HCT116 (cell line): ENCODE data around the gene TAF1D. TPM values are rescaled to one million over a fixed set of nuclear protein-coding genes. Genes with fewer than 3 reads are reported as not detected.

Experiments
- ATAC-seq: fragments of 200-7000 bp; cut with Tn5 transposase; 2 replicates; pipeline ENCODE4 v1.9.1; 2020; ENCODE audit warnings: mild to moderate bottlenecking, moderate library complexity
- BruUV-seq: library from RNA; stranded (reverse); fragments of 400-500 nt; replicated peaks from 2 replicates; lab custom pipeline; 2021; lab: Mats Ljungman, UMichigan
- CTCF ChIA-PET: fragments of 300-600 bp; sonication (Branson Sonifier 250); formaldehyde crosslinking; loops from one replicate; lab custom pipeline; 2021; ENCODE audit warnings: antibody characterized with exemption; lab: Charles Lee
- POLR2A ChIA-PET: fragments of 300-600, 350-600 bp; sonication (Branson Sonifier 250); formaldehyde crosslinking; loops from one replicate; lab custom pipeline; 2021; ENCODE audit warnings: antibody characterized with exemption; lab: Charles Lee
- RAD21 ChIA-PET, 2 experiments: fragments of 300-600 bp; sonication (Branson Sonifier 250); formaldehyde crosslinking; loops; one replicate each; lab custom pipeline; 2023; ENCODE audit warnings: low total read pairs in 2 of 2; ENCODE audit not compliant: uncharacterized antibody in 2 of 2, unreplicated experiment in 2 of 2, low non-redundant PET in 1 of 2; lab: Charles Lee
- DNase-seq: peaks from one replicate; pipeline ENCODE4 v3.0.0-alpha.2; 2010; ENCODE audit warnings: low read depth, low spot score
- H2AFZ ChIP-seq: fragments of 200-600 bp; shearing (Covaris generic), sonication (generic); 2 replicates; pipeline ENCODE4 v1.6.1; 2017; ENCODE audit warnings: low read depth, mixed run types, mixed read lengths, antibody characterized with exemption, low read length; ENCODE audit not compliant: poor library complexity, severe bottlenecking
- H3K27ac ChIP-seq: 2 replicates; pipeline ENCODE4 v1.5.1; 2012; ENCODE audit warnings: low read depth, low read length
- H3K27me3 ChIP-seq: fragments of 200-600 bp; sonication (generic); 2 replicates; pipeline ENCODE4 v1.6.1; 2016; ENCODE audit warnings: mixed run types, low read length, mixed read lengths; ENCODE audit not compliant: insufficient read depth
- H3K36me3 ChIP-seq, 2 experiments: fragments of 200-500 bp in 1 of 2; fragments of 200-600 bp in 1 of 2; sonication (Bioruptor generic) in 1 of 2; sonication (generic) in 1 of 2; 2 replicates each; pipeline versions ENCODE4 v1.5.1 to v1.6.1; 2014 to 2016; ENCODE audit warnings: low read length in 2 of 2, inconsistent platforms in 1 of 2, mixed read lengths in 1 of 2, mixed run types in 1 of 2; ENCODE audit not compliant: insufficient read depth in 2 of 2, control insufficient read depth in 1 of 2
- H3K4me1 ChIP-seq, 2 experiments: fragments of 200-600 bp in 1 of 2; sonication (generic) in 1 of 2; 2 replicates each; pipeline versions ENCODE4 v1.5.1 to v1.6.1; 2012 to 2017; ENCODE audit warnings: low read length in 2 of 2, inconsistent platforms in 1 of 2, mild to moderate bottlenecking in 1 of 2, mixed read lengths in 1 of 2, mixed run types in 1 of 2, moderate library complexity in 1 of 2; ENCODE audit not compliant: insufficient read depth in 2 of 2, control insufficient read depth in 1 of 2
- H3K4me2 ChIP-seq: fragments of 200-600 bp; sonication (generic); 2 replicates; pipeline ENCODE4 v1.6.1; 2017; ENCODE audit warnings: mixed run types, low read length, mixed read lengths
- H3K4me3 ChIP-seq, 2 experiments: fragments of 200-600 bp in 1 of 2; sonication (generic) in 1 of 2; replicated peaks in 1 of 2; 2 replicates each; pipeline ENCODE4 v1.5.1; 2011 to 2016; ENCODE audit warnings: low read length in 2 of 2, control low read depth in 1 of 2, low read depth in 1 of 2, mild to moderate bottlenecking in 1 of 2, mixed read lengths in 1 of 2, mixed run types in 1 of 2
- H3K79me2 ChIP-seq: fragments of 200-600 bp; sonication (generic); 2 replicates; pipeline ENCODE4 v1.6.1; 2017; ENCODE audit warnings: mild to moderate bottlenecking, mixed run types, low read length, moderate library complexity, mixed read lengths; ENCODE audit not compliant: insufficient read depth
- H3K9ac ChIP-seq: fragments of 200-600 bp; sonication (generic); 2 replicates; pipeline ENCODE4 v1.6.1; 2016; ENCODE audit warnings: low read length, mixed read lengths
- H3K9me2 ChIP-seq: fragments of 200-600 bp; sonication (generic), shearing (Covaris generic); 2 replicates; pipeline ENCODE4 v1.6.1; 2017; ENCODE audit warnings: mixed run types, mild to moderate bottlenecking, moderate library complexity; ENCODE audit not compliant: insufficient read depth
- H3K9me3 ChIP-seq, 2 experiments: fragments of 200-500 bp in 1 of 2; fragments of 200-600 bp in 1 of 2; sonication (Bioruptor generic) in 1 of 2; sonication (generic) in 1 of 2; 2 replicates each; pipeline ENCODE4 v1.6.1; 2014 to 2017; ENCODE audit warnings: low read length in 2 of 2, mixed read lengths in 2 of 2, inconsistent platforms in 1 of 2, low read depth in 1 of 2, mild to moderate bottlenecking in 1 of 2, mixed run types in 1 of 2, moderate library complexity in 1 of 2; ENCODE audit not compliant: control insufficient read depth in 1 of 2, insufficient read depth in 1 of 2
- H4K20me1 ChIP-seq: fragments of 200-600 bp; sonication (generic), shearing (Covaris generic); 2 replicates; pipeline ENCODE4 v1.6.1; 2017; ENCODE audit warnings: mixed run types, mild to moderate bottlenecking, moderate library complexity; ENCODE audit not compliant: insufficient read depth
- ATF3 ChIP-seq: IDR thresholded peaks from 2 replicates; pipeline ENCODE4 v1.6.1; 2012
- CBX3 ChIP-seq: IDR thresholded peaks from 2 replicates; pipeline ENCODE4 v1.6.1; 2012; ENCODE audit warnings: low read depth
- CEBPB ChIP-seq: IDR thresholded peaks from 2 replicates; pipeline ENCODE4 v1.6.1; 2012; ENCODE audit warnings: low read depth
- EGR1 ChIP-seq: IDR thresholded peaks from 2 replicates; pipeline ENCODE4 v1.6.1; 2012; ENCODE audit warnings: low read depth
- ELF1 ChIP-seq: IDR thresholded peaks from 2 replicates; pipeline ENCODE4 v1.6.1; 2012; ENCODE audit warnings: low read depth, borderline replicate concordance
- EZH2 ChIP-seq: fragments of 200-600 bp; sonication (generic); IDR thresholded peaks from 2 replicates; pipeline ENCODE4 v1.6.1; 2017; ENCODE audit warnings: antibody characterized with exemption, mixed run types
- EZH2phosphoT487 ChIP-seq: fragments of 200-600 bp; IDR thresholded peaks from 2 replicates; pipeline ENCODE4 v1.6.1; 2018; ENCODE audit warnings: antibody characterized with exemption, borderline replicate concordance
- FOSL1 ChIP-seq: IDR thresholded peaks from 2 replicates; pipeline ENCODE4 v1.6.1; 2012; ENCODE audit warnings: low read depth
- JUND ChIP-seq: IDR thresholded peaks from 2 replicates; pipeline ENCODE4 v1.6.1; 2012
- POLR2A ChIP-seq: IDR thresholded peaks from 2 replicates; pipeline ENCODE4 v1.7.0; 2011; ENCODE audit warnings: borderline replicate concordance; ENCODE audit not compliant: insufficient read depth, insufficient read length; ENCODE audit errors: extremely low read depth
- RAD21 ChIP-seq: IDR thresholded peaks from 2 replicates; pipeline ENCODE4 v1.6.1; 2012; ENCODE audit warnings: low read depth, mild to moderate bottlenecking
- REST ChIP-seq: IDR thresholded peaks from 2 replicates; pipeline ENCODE4 v1.6.1; 2012; ENCODE audit warnings: low read depth
- SIN3A ChIP-seq: IDR thresholded peaks from 2 replicates; pipeline ENCODE4 v1.6.1; 2012; ENCODE audit warnings: low read depth
- SP1 ChIP-seq: IDR thresholded peaks from 2 replicates; pipeline ENCODE4 v1.6.1; 2012; ENCODE audit warnings: low read depth
- SRF ChIP-seq: IDR thresholded peaks from 2 replicates; pipeline ENCODE4 v1.6.1; 2012; ENCODE audit warnings: low read depth
- YY1 ChIP-seq: IDR thresholded peaks from 2 replicates; pipeline ENCODE4 v1.6.1; 2011; ENCODE audit warnings: low read length, low read depth, moderate library complexity, mild to moderate bottlenecking; ENCODE audit not compliant: insufficient replicate concordance; ENCODE audit errors: extremely low read depth
- ZBTB33 ChIP-seq: IDR thresholded peaks from 2 replicates; pipeline ENCODE4 v1.6.1; 2011; ENCODE audit warnings: mild to moderate bottlenecking, low read length, moderate library complexity; ENCODE audit not compliant: insufficient replicate concordance; ENCODE audit errors: extremely low read depth
- ZFX ChIP-seq: fragments of 450-650 bp; IDR thresholded peaks from 2 replicates; pipeline ENCODE4 v1.6.1; 2017
- intact Hi-C: fragments of 100-400 bp; cut with micrococcal nuclease; formaldehyde crosslinking; loops from 2 replicates; pipeline ENCODE4 v1.10.0; 2022
- total RNA-seq: library from RNA; stranded (reverse); gene quantifications from one replicate; pipeline ENCODE4 v1.2.1, GENCODE V29; 2021; ENCODE audit not compliant: unreplicated experiment

The TAF1D gene
- total RNA-seq, 1 experiment from 2014 or later = 267 TPM

- TF ChIP-seq ZBTB33 (peak; percentile 96), FOSL1 (no peak; the same call in 1 of the 2 replicates), EGR1 (peak; percentile 88), SRF (no peak), CBX3 (peak; percentile 81; the same call in 1 of the 2 replicates)
Observed at GRCh38 chr11:93741094-93741881, at the start of gene TAF1D, which contains the start of gene C11orf54 (continued).

GRCh38 chr11:93784935-93785360 lies 43.7 kb upstream of the TAF1D start:
- H3K4me3 ChIP-seq = peak overlapping the region; percentile 75 to 93
- H2AFZ ChIP-seq = no peak overlapping the region
- peak; percentile 10 for ATAC-seq
- intact Hi-C loops = loop anchor here (2.0 kb wide), 1 partner anchor 44 kb away; the partner anchor contains the start of genes C11orf54 and TAF1D
- no peaks in the 10 kb centered on the region for H3K9me3 ChIP-seq
- TF ChIP-seq SIN3A = no peak
- no peak for TF ChIP-seq EZH2phosphoT487
- no peak for TF ChIP-seq ZFX
- no peak for TF ChIP-seq ELF1
- no peak for TF ChIP-seq CBX3
- no peak for TF ChIP-seq SP1
- no peak for TF ChIP-seq YY1
- no peak for TF ChIP-seq EZH2
- no peak for TF ChIP-seq JUND
- no peak for TF ChIP-seq RAD21
- no peak for TF ChIP-seq CEBPB
- no peak for TF ChIP-seq SRF
- no peak for TF ChIP-seq POLR2A
- no peak for TF ChIP-seq ATF3
- no peak for TF ChIP-seq REST
- TF ChIP-seq, all 23 proteins: peak for 0
- H3K27ac ChIP-seq = peak overlapping the region; percentile 87
- H3K79me2 ChIP-seq = peaks cover 59% of the 10 kb centered on the region
- H3K9ac ChIP-seq = peak overlapping the region; percentile 98
- no TSS peak for BruUV-seq
- CTCF ChIA-PET = no interaction called here
- peak overlapping the region; percentile 77 for H3K4me2 ChIP-seq
- peaks cover 9 to 12% of the 10 kb centered on the region in 2 experiments; a peak in 3 of 4 replicates for H3K4me1 ChIP-seq
- H4K20me1 ChIP-seq = peaks cover 15% of the 10 kb centered on the region; the same call in 1 of the 2 replicates
- peak; percentile 2 for DNase-seq
- POLR2A ChIA-PET = no interaction called here
- no peaks in the 10 kb centered on the region for H3K9me2 ChIP-seq
- RAD21 ChIA-PET = no interaction called here
- peaks cover 14 to 19% of the 10 kb centered on the region in 2 experiments; a peak in 3 of 4 replicates for H3K36me3 ChIP-seq
- no peaks in the 10 kb centered on the region for H3K27me3 ChIP-seq
